Measurements from ENCODE around the gene DDX54. TPM values are rescaled to one million over a fixed set of nuclear protein-coding genes. Genes with fewer than 3 reads are reported as not detected.

The DDX54 gene
- total RNA-seq, 1 experiment from 2014 or later, result 80.1 TPM

GRCh38 chr12:113158439-113159203 lies 26.7 kb downstream of the DDX54 start:
- H3K27me3 ChIP-seq (ENCODE audit: insufficient read depth, low read depth), result no peaks in the 10 kb centered on the region
- no peak overlapping the region for H3K4me3 ChIP-seq
- H3F3A ChIP-seq (ENCODE audit: insufficient read depth, low read depth), result peaks cover 23% of the 10 kb centered on the region; the same call in 1 of the 2 replicates
- ChIA-PET CTCF (no interaction called here), POLR2A (ENCODE audit: unreplicated experiment) (no interaction called here)
- intact Hi-C loops (cut with micrococcal nuclease; ENCODE audit: unreplicated experiment), result loop anchor here (10.0 kb wide), 1 partner anchor 254 kb away; the partner anchor contains the start of gene OAS1
- H2AFZ ChIP-seq, result no peak overlapping the region
- peaks cover 13% of the 10 kb centered on the region for H4K20me1 ChIP-seq (ENCODE audit: insufficient read depth)
- H3K79me2 ChIP-seq (ENCODE audit: low read depth), result no peaks in the 10 kb centered on the region
- TF ChIP-seq CTCF (conservative IDR thresholded peaks at IDR 0.05) (no peak), EZH2 (IDR thresholded peaks at IDR 0.05; ENCODE audit: low read depth) (no peak)
- H3K9me3 ChIP-seq (ENCODE audit: insufficient read depth, low read depth), result no peaks in the 10 kb centered on the region
- H3K36me3 ChIP-seq (ENCODE audit: low read depth), result 0 out of 2 replicates have a peak, but pooled peaks cover 4% of the 10 kb centered on the region
- H3K27ac ChIP-seq, result no peak overlapping the region
- no peak for DNase-seq
- no peaks in the 10 kb centered on the region for H3K4me1 ChIP-seq (replicated peaks; ENCODE audit: insufficient read depth)
- H3K9me2 ChIP-seq (ENCODE audit: insufficient read depth), result no peaks in the 10 kb centered on the region
- H3K4me2 ChIP-seq, result no peak overlapping the region
- BruUV-seq (replicated peaks), result TSS peak; percentile 37

- no peak for DNase-seq
- POLR2A ChIA-PET (ENCODE audit: unreplicated experiment), result no interaction called here
- Histone ChIP-seq H4K20me1 (ENCODE audit: insufficient read depth) (peaks cover 13% of the 10 kb centered on the region), H3K27ac (no peak overlapping the region), H3K4me3 (no peak overlapping the region), H3K9me2 (ENCODE audit: insufficient read depth) (no peaks in the 10 kb centered on the region), H3K36me3 (ENCODE audit: low read depth) (0 out of 2 replicates have a peak, but pooled peaks cover 4% of the 10 kb centered on the region), H3K79me2 (ENCODE audit: low read depth) (no peaks in the 10 kb centered on the region), H2AFZ (no peak overlapping the region), H3K4me1 (replicated peaks; ENCODE audit: insufficient read depth) (0 out of 2 replicates have a peak, but pooled peaks cover 4% of the 10 kb centered on the region), H3F3A (ENCODE audit: insufficient read depth, low read depth) (peaks cover 27% of the 10 kb centered on the region; the same call in 1 of the 2 replicates), H3K9me3 (ENCODE audit: insufficient read depth, low read depth) (no peaks in the 10 kb centered on the region), H3K27me3 (ENCODE audit: insufficient read depth, low read depth) (no peaks in the 10 kb centered on the region), H3K4me2 (no peak overlapping the region)
- CTCF ChIA-PET, result no interaction called here
- no TSS peak for BruUV-seq (replicated peaks)
- TF ChIP-seq CTCF (conservative IDR thresholded peaks at IDR 0.05), result no peak
- TF ChIP-seq EZH2 (IDR thresholded peaks at IDR 0.05; ENCODE audit: low read depth), result no peak
- intact Hi-C loops (cut with micrococcal nuclease; ENCODE audit: unreplicated experiment), result loop anchor here (10.0 kb wide), 1 partner anchor 253 kb away; the partner anchor contains the start of gene OAS1
Observed at GRCh38 chr12:113157218-113157859, 27.9 kb downstream of the DDX54 start.

DNA sequence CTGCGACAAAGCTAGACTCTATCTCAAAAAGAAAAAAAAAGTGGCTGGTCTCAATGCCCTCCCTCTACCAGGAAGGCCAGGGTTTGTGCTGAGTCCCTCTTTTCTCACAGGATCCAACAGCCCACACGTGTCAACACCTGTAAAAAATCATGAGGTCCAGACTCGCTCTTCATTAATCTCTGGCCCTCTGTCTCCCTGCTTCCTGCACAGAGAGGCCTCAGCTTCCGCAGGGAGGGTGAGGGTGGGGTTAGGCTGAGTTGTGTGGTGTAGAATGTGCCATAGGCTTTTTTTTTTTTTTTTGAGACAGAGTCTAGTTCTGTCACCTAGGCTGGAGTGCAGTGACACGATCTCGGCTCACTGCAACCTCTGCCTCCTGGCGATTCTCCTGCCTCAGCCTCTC lies 29.6 kb downstream of the DDX54 start:
- Histone ChIP-seq H3K9me3 (ENCODE audit: insufficient read depth, low read depth) (no peaks in the 10 kb centered on the region), H3K4me3 (no peak overlapping the region), H4K20me1 (ENCODE audit: insufficient read depth) (0 out of 2 replicates have a peak, but pooled peaks cover 6% of the 10 kb centered on the region), H3K9me2 (ENCODE audit: insufficient read depth) (no peaks in the 10 kb centered on the region), H3K4me1 (replicated peaks; ENCODE audit: insufficient read depth) (0 out of 2 replicates have a peak, but pooled peaks cover 5% of the 10 kb centered on the region), H3K27me3 (ENCODE audit: insufficient read depth, low read depth) (no peaks in the 10 kb centered on the region), H3F3A (ENCODE audit: insufficient read depth, low read depth) (peaks cover 27% of the 10 kb centered on the region; the same call in 1 of the 2 replicates), H3K4me2 (no peak overlapping the region), H3K27ac (no peak overlapping the region), H3K36me3 (ENCODE audit: low read depth) (no peaks in the 10 kb centered on the region), H2AFZ (no peak overlapping the region), H3K79me2 (ENCODE audit: low read depth) (no peaks in the 10 kb centered on the region)
- BruUV-seq (replicated peaks), result no TSS peak
- CTCF ChIA-PET, result no interaction called here
- no peak for DNase-seq
- POLR2A ChIA-PET (ENCODE audit: unreplicated experiment), result no interaction called here
- TF ChIP-seq CTCF (conservative IDR thresholded peaks at IDR 0.05) (no peak), EZH2 (IDR thresholded peaks at IDR 0.05; ENCODE audit: low read depth) (no peak)
- intact Hi-C loops (cut with micrococcal nuclease; ENCODE audit: unreplicated experiment), result loop anchor here (10.0 kb wide), 1 partner anchor 251 kb away; the partner anchor contains the start of gene OAS1

Measured in PC-9 (cell line).